CD14-positive monocyte (primary cell): ENCODE measurements around the gene COG6. TPM values are rescaled to one million over a fixed set of nuclear protein-coding genes. Genes with fewer than 3 reads are reported as not detected.

ENCODE experiments used
- DNase-seq, 3 donors: peaks; one replicate each; pipeline ENCODE4 v3.0.0-alpha.2; 2011 to 2022
- H2AFZ ChIP-seq: 2 replicates; pipeline ENCODE4 v1.6.0; 2012; ENCODE audit warnings: mild to moderate bottlenecking, low read depth, low read length, inconsistent platforms; ENCODE audit not compliant: insufficient read depth, poor library complexity, severe bottlenecking
- H3K27ac ChIP-seq, 2 donors: 1 replicate in 1 of 2; 2 replicates in 1 of 2; pipeline ENCODE4 v1.5.1; 2012 to 2013; ENCODE audit warnings: low read length in 2 of 2, control low read depth in 1 of 2, inconsistent platforms in 1 of 2, low read depth in 1 of 2, mild to moderate bottlenecking in 1 of 2
- H3K27me3 ChIP-seq, 2 donors: one replicate each; pipeline versions ENCODE4 v1.6.0 to v1.6.1; 2011 to 2013; ENCODE audit warnings: low read length in 2 of 2; ENCODE audit not compliant: control insufficient read depth in 2 of 2, insufficient read depth in 2 of 2
- H3K36me3 ChIP-seq, 2 donors: replicated peaks in 1 of 2; 1 replicate in 1 of 2; 2 replicates in 1 of 2; pipeline versions ENCODE4 v1.5.1 to v1.6.1; 2012 to 2013; ENCODE audit warnings: low read length in 2 of 2, control low read depth in 1 of 2, inconsistent platforms in 1 of 2, mild to moderate bottlenecking in 1 of 2; ENCODE audit not compliant: insufficient read depth in 2 of 2, control insufficient read depth in 1 of 2
- H3K4me1 ChIP-seq, 2 donors: 1 replicate in 1 of 2; 2 replicates in 1 of 2; pipeline versions ENCODE4 v1.5.1 to v1.6.1; 2012 to 2013; ENCODE audit warnings: low read length in 2 of 2, control low read depth in 1 of 2, inconsistent platforms in 1 of 2, mild to moderate bottlenecking in 1 of 2, moderate library complexity in 1 of 2; ENCODE audit not compliant: insufficient read depth in 2 of 2, control insufficient read depth in 1 of 2
- H3K4me2 ChIP-seq: replicated peaks from 2 replicates; pipeline ENCODE3; 2012; ENCODE audit warnings: low read length, moderate library complexity, mild to moderate bottlenecking; ENCODE audit not compliant: poor library complexity, severe bottlenecking; ENCODE audit errors: extremely low read depth
- H3K4me3 ChIP-seq, 3 experiments: fragments of 200-600 bp in 1 of 3; sonication (generic) in 1 of 3; replicated peaks in 1 of 3; 1 replicate in 2 of 3; 2 replicates in 1 of 3; pipeline ENCODE4 v1.5.1; 2011 to 2013; ENCODE audit warnings: low read length in 3 of 3, mild to moderate bottlenecking in 3 of 3, control low read depth in 2 of 3, low read depth in 2 of 3, inconsistent platforms in 1 of 3, moderate library complexity in 1 of 3
- H3K79me2 ChIP-seq: 2 replicates; pipeline ENCODE4 v1.6.0; 2012; ENCODE audit warnings: mild to moderate bottlenecking, control low read depth, inconsistent platforms, low read length, moderate library complexity; ENCODE audit not compliant: insufficient read depth
- H3K9ac ChIP-seq: 2 replicates; pipeline ENCODE4 v1.6.0; 2017; ENCODE audit warnings: low read length, mild to moderate bottlenecking; ENCODE audit not compliant: insufficient read depth, poor library complexity, severe bottlenecking
- H3K9me3 ChIP-seq, 2 donors: replicated peaks in 1 of 2; 1 replicate in 1 of 2; 2 replicates in 1 of 2; pipeline versions ENCODE4 v1.5.1 to v1.6.1; 2012 to 2013; ENCODE audit warnings: low read length in 2 of 2, control low read depth in 1 of 2; ENCODE audit not compliant: control insufficient read depth in 1 of 2, insufficient read depth in 1 of 2
- H4K20me1 ChIP-seq: 2 replicates; pipeline ENCODE4 v1.6.0; 2012; ENCODE audit warnings: mild to moderate bottlenecking, low read length, control low read depth, moderate library complexity; ENCODE audit not compliant: insufficient read depth
- H3K27ac Mint-ChIP-seq, 7 donors: one replicate each; pipeline ENCODE4 v1.8.0; 2020; ENCODE audit warnings: mild to moderate bottlenecking in 7 of 7, mixed read lengths in 7 of 7, moderate library complexity in 6 of 7, inconsistent platforms in 2 of 7
- H3K27me3 Mint-ChIP-seq, 3 donors: one replicate each; pipeline ENCODE4 v1.8.0; 2021 to 2022; ENCODE audit warnings: low read depth in 3 of 3, mild to moderate bottlenecking in 3 of 3, mixed read lengths in 3 of 3, moderate library complexity in 3 of 3, inconsistent platforms in 1 of 3
- H3K36me3 Mint-ChIP-seq, 2 donors: one replicate each; pipeline ENCODE4 v1.8.0; 2020; ENCODE audit warnings: mixed read lengths in 2 of 2, inconsistent platforms in 1 of 2, mild to moderate bottlenecking in 1 of 2
- H3K4me1 Mint-ChIP-seq: one replicate; pipeline ENCODE4 v1.8.0; 2020; ENCODE audit warnings: mild to moderate bottlenecking, mixed read lengths
- H3K4me3 Mint-ChIP-seq, 2 donors: one replicate each; pipeline ENCODE4 v1.8.0; 2020; ENCODE audit warnings: mild to moderate bottlenecking in 2 of 2, mixed read lengths in 2 of 2, moderate library complexity in 1 of 2
- H3K9me3 Mint-ChIP-seq, 7 donors: one replicate each; pipeline ENCODE4 v1.8.0; 2020 to 2022; ENCODE audit warnings: mixed read lengths in 7 of 7, mild to moderate bottlenecking in 6 of 7, moderate library complexity in 6 of 7, inconsistent platforms in 2 of 7
- WGBS: methylation state at CpG from one replicate; pipeline ENCODE4 v1.1.5; 2013; ENCODE audit warnings: missing lambda C conversion rate; ENCODE audit not compliant: insufficient coverage; 5-methylcytosine and 5-hydroxymethylcytosine counted together
- intact Hi-C, 2 donors: fragments of 100-400 bp; cut with micrococcal nuclease; formaldehyde crosslinking; loops; one replicate each; pipeline versions ENCODE4 v1.15.0 to v1.15.1; 2023
- polyA plus RNA-seq, 3 donors: library from polyadenylated mRNA; depleted of rRNA in 1 of 3; unstranded in 2 of 3; stranded (reverse) in 1 of 3; fragments of 300-500 nt in 2 of 3; fragments of >200 nt in 1 of 3; fragmentation: Illumina TruSeq in 2 of 3; gene quantifications; 1 replicate in 2 of 3; 2 replicates in 1 of 3; pipeline ENCODE4 v1.2.3, GENCODE V29; 2012 to 2021
- TF ChIP-seq, protein P1 (sequence below): fragments of 200-600 bp; IDR thresholded peaks from one replicate; pipeline ENCODE4 v1.8.0; 2022; ENCODE audit warnings: antibody characterized with exemption, mild to moderate bottlenecking

The COG6 gene
- polyA plus RNA-seq, 3 donors: 3.9 to 11.0 (median 8.4) TPM

GRCh38 chr13:39779337-39780265, 124.1 kb downstream of the COG6 start:
- Mint-ChIP-seq H3K4me3 (no peak overlapping the region), H3K9me3 (peaks cover 0 to 5% (median 0%) of the 10 kb centered on the region in 7 donors), H3K4me1 (no peaks in the 10 kb centered on the region), H3K27me3 (no peaks in the 10 kb centered on the region), H3K36me3 (no peaks in the 10 kb centered on the region), H3K27ac (no peak overlapping the region)
- Histone ChIP-seq H3K9me3 (no peaks in the 10 kb centered on the region), H3K79me2 (no peaks in the 10 kb centered on the region), H3K4me2 (no peak overlapping the region), H3K27ac (no peak overlapping the region), H3K9ac (no peak overlapping the region), H4K20me1 (no peaks in the 10 kb centered on the region), H3K27me3 (no peaks in the 10 kb centered on the region), H2AFZ (no peak overlapping the region), H3K36me3 (no peaks in the 10 kb centered on the region), H3K4me1 (no peaks in the 10 kb centered on the region), H3K4me3 (no peak overlapping the region)
- 70% methylated on average over 5 of the region's 8 CpGs for WGBS
- TF ChIP-seq, protein P1, sequence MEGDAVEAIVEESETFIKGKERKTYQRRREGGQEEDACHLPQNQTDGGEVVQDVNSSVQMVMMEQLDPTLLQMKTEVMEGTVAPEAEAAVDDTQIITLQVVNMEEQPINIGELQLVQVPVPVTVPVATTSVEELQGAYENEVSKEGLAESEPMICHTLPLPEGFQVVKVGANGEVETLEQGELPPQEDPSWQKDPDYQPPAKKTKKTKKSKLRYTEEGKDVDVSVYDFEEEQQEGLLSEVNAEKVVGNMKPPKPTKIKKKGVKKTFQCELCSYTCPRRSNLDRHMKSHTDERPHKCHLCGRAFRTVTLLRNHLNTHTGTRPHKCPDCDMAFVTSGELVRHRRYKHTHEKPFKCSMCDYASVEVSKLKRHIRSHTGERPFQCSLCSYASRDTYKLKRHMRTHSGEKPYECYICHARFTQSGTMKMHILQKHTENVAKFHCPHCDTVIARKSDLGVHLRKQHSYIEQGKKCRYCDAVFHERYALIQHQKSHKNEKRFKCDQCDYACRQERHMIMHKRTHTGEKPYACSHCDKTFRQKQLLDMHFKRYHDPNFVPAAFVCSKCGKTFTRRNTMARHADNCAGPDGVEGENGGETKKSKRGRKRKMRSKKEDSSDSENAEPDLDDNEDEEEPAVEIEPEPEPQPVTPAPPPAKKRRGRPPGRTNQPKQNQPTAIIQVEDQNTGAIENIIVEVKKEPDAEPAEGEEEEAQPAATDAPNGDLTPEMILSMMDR: no peak
- no peak for DNase-seq
- intact Hi-C loops: no loop called here

DNA sequence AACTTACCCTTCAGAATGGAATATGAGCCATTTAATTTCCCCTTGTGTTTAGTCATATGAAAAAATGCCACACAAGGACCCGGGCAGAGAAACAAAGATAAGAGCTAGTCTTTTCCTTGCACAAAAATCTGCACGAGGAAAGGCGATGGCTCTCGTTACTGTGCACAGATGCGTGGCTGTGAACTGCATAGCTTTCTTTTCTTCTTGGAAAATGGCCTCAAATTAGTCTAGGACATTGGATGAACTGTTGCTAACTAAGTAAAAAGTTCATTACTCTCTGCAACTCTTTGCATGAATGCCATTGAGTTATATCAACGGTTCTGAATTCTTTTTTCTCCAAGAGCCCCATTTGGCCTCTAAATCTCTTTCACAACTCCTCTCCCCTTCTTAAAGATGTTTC, 125.2 kb downstream of the COG6 start:
- Histone ChIP-seq H3K4me3 (no peak overlapping the region), H3K27me3 (no peaks in the 10 kb centered on the region), H4K20me1 (no peaks in the 10 kb centered on the region), H3K79me2 (no peaks in the 10 kb centered on the region), H3K4me2 (no peak overlapping the region), H3K4me1 (no peaks in the 10 kb centered on the region), H3K9ac (no peak overlapping the region), H3K9me3 (no peaks in the 10 kb centered on the region), H2AFZ (no peak overlapping the region), H3K27ac (no peak overlapping the region), H3K36me3 (no peaks in the 10 kb centered on the region)
- H3K27me3 Mint-ChIP-seq: no peaks in the 10 kb centered on the region
- no peak overlapping the region for H3K4me3 Mint-ChIP-seq
- H3K36me3 Mint-ChIP-seq: no peaks in the 10 kb centered on the region
- peaks cover 0 to 5% (median 0%) of the 10 kb centered on the region in 7 donors for H3K9me3 Mint-ChIP-seq
- H3K27ac Mint-ChIP-seq: no peak overlapping the region
- DNase-seq: no peak
- H3K4me1 Mint-ChIP-seq: no peaks in the 10 kb centered on the region
- WGBS: 92% methylated on average over 5 of the region's 6 CpGs
- TF ChIP-seq, protein P1: no peak
- intact Hi-C loops: no loop called here
